MM.1S (cell line): ENCODE data around the gene GPS1.

ENCODE experiments used
- DNase-seq: peaks from one replicate; pipeline ENCODE4 v3.0.0-alpha.2; 2015
- H2AFZ ChIP-seq: fragments of 300-600 bp; sonication (generic); 2 replicates; pipeline ENCODE4 v1.6.0; 2016; ENCODE audit warnings: antibody characterized with exemption, low read length
- H3F3A ChIP-seq: fragments of 300-600 bp; sonication (generic); 2 replicates; pipeline ENCODE4 v1.6.1; 2016; ENCODE audit warnings: mild to moderate bottlenecking, antibody characterized with exemption, low read length, moderate library complexity, mixed read lengths; ENCODE audit not compliant: insufficient read depth
- H3K27ac ChIP-seq: fragments of 300-600 bp; sonication (generic); 2 replicates; pipeline ENCODE4 v1.5.1; 2016; ENCODE audit warnings: mild to moderate bottlenecking, low read length
- H3K27me3 ChIP-seq: fragments of 300-600 bp; sonication (generic); replicated peaks from 2 replicates; pipeline ENCODE4 v1.6.0; 2016; ENCODE audit warnings: low read length; ENCODE audit not compliant: insufficient read depth
- H3K36me3 ChIP-seq: fragments of 300-600 bp; sonication (generic); replicated peaks from 2 replicates; pipeline ENCODE4 v1.6.1; 2016; ENCODE audit warnings: mild to moderate bottlenecking, low read length, mixed read lengths; ENCODE audit not compliant: insufficient read depth
- H3K4me1 ChIP-seq: fragments of 300-600 bp; sonication (generic); 2 replicates; pipeline ENCODE4 v1.6.1; 2016; ENCODE audit warnings: low read length, mixed read lengths
- H3K4me2 ChIP-seq: fragments of 300-600 bp; sonication (generic); 2 replicates; pipeline ENCODE4 v1.6.0; 2016; ENCODE audit warnings: low read depth, low read length
- H3K4me3 ChIP-seq: fragments of 300-600 bp; sonication (generic); 2 replicates; pipeline ENCODE4 v1.5.1; 2016; ENCODE audit warnings: low read length, mixed read lengths
- H3K79me2 ChIP-seq: fragments of 300-600 bp; sonication (generic); 2 replicates; pipeline ENCODE4 v1.6.1; 2016; ENCODE audit warnings: mixed run types, low read length, mixed read lengths
- H3K9ac ChIP-seq: fragments of 300-600 bp; sonication (generic); 2 replicates; pipeline ENCODE4 v1.6.1; 2016; ENCODE audit warnings: low read length, mixed read lengths
- H3K9me2 ChIP-seq: fragments of 300-600 bp; sonication (generic); replicated peaks from 2 replicates; pipeline ENCODE4 v1.6.1; 2016; ENCODE audit warnings: mild to moderate bottlenecking, low read length, mixed read lengths; ENCODE audit not compliant: insufficient read depth
- H3K9me3 ChIP-seq: fragments of 300-600 bp; sonication (generic); replicated peaks from 2 replicates; pipeline ENCODE4 v1.6.1; 2016; ENCODE audit warnings: mild to moderate bottlenecking, low read length, mixed read lengths; ENCODE audit not compliant: insufficient read depth
- H4K20me1 ChIP-seq: fragments of 300-600 bp; sonication (generic); 2 replicates; pipeline ENCODE4 v1.6.1; 2016; ENCODE audit warnings: mild to moderate bottlenecking, low read length, moderate library complexity, mixed read lengths; ENCODE audit not compliant: insufficient read depth
- EZH2 ChIP-seq: fragments of 300-600 bp; sonication (generic); optimal IDR thresholded peaks from 2 replicates; pipeline ENCODE3; 2017; ENCODE audit warnings: low read depth, mild to moderate bottlenecking, antibody characterized with exemption, low read length, mixed read lengths
- EZH2phosphoT487 ChIP-seq: fragments of 300-600 bp; sonication (generic); IDR thresholded peaks from 2 replicates; pipeline ENCODE4 v1.6.1; 2018; ENCODE audit warnings: antibody characterized with exemption, low read length
- TF ChIP-seq, protein P1 (sequence below): fragments of 300-600 bp; sonication (generic); IDR thresholded peaks from 2 replicates; pipeline ENCODE4 v1.5.1; 2016; ENCODE audit warnings: antibody characterized with exemption, low read length, mixed read lengths

The GPS1 gene

DNA sequence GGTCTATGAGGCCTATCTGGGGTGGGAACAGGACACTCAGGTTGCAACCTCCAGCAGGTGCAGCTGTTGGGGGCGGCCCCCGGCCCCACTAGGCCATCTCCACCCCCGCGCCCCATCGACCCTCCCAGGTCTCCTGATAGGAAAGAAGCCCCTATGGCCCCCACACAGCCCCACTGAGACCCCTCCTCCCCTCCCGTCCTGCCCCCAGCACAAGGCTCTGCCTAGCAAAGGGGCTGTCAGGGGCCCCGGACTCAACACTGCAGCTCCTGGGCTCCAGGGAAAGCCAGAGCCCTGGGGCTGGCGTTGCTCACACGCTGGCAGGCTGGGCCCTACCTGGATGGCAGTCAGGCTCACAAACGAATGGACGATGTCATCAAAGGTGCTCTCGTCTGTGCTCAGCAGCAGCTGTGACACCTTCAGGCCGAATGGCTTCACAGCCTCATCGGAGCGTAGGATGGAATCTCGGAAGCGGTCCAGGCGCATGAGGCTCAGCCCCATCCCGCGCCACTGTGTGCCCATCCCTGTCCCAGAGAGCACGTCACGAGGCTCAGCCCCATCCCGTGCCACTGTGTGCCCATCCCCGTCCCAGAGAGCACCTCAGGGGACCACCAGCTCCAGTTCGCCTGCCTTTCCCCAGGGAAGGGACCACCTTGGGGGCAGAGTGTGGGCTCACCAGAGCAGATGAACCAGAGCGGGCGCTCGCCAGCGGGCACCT is 39.0 kb downstream of the GPS1 start:
- no peak for DNase-seq
- no peak overlapping the region for H3K4me3 ChIP-seq
- H3K9ac ChIP-seq: no peak overlapping the region
- H3K9me3 ChIP-seq: no peaks in the 10 kb centered on the region
- no peaks in the 10 kb centered on the region; the same call in 1 of the 2 replicates for H3K4me1 ChIP-seq
- no peaks in the 10 kb centered on the region for H3F3A ChIP-seq
- no peak overlapping the region for H3K4me2 ChIP-seq
- peaks cover 39% of the 10 kb centered on the region for H3K79me2 ChIP-seq
- H3K36me3 ChIP-seq: peaks cover 10% of the 10 kb centered on the region; the same call in 1 of the 2 replicates
- no peaks in the 10 kb centered on the region for H3K27me3 ChIP-seq
- no peaks in the 10 kb centered on the region for H4K20me1 ChIP-seq
- TF ChIP-seq EZH2: no peak
- no peak overlapping the region for H3K27ac ChIP-seq
- no peaks in the 10 kb centered on the region for H3K9me2 ChIP-seq
- H2AFZ ChIP-seq: no peak overlapping the region

DNA sequence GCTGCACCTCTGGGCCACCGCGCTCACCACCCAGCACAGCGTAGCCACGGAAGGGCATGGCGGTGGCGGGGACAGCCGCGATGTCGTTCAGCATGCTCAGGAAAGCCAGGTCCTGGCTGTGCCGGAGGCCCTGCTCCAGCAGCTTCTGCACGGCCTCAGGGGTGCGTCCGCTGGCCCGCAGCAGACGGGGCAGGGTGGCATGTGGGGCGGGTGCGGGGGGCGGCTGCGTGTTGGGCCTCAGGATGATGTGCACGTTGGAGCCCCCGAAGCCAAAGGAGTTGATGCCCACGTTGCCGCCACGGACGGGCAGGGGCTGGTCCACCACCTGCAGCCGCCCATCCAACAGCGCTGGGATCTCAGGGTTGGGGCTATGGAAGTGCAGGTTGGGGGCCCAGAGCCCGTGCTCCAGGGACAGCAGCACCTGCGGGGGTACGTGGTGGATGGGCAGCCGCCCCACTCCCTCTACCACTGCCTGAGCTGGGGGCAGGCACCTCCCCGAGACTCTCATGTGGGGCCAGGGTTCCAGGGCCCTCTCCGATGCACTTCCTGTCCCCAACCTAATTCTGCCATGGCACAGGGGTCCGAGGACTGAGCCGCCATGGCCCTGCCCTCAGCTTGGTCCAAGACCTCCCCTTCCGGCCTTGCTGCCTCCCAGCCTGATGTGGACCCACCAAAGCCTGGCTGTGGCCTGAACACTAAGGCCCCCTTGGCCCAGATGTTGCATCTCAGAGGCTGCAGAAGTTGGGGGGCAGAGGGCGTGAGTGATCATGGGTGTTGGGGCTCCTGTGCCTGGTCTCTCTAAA is 39.8 kb downstream of the GPS1 start:
- Histone ChIP-seq H3K4me2 (no peak overlapping the region), H3K36me3 (peaks cover 14% of the 10 kb centered on the region), H3K9me2 (no peaks in the 10 kb centered on the region), H3F3A (no peaks in the 10 kb centered on the region), H4K20me1 (peaks cover 3% of the 10 kb centered on the region; the same call in 1 of the 2 replicates), H2AFZ (no peak overlapping the region), H3K9ac (no peak overlapping the region), H3K79me2 (peaks cover 47% of the 10 kb centered on the region), H3K9me3 (no peaks in the 10 kb centered on the region), H3K27ac (no peak overlapping the region), H3K4me1 (peaks cover 7% of the 10 kb centered on the region; the same call in 1 of the 2 replicates), H3K27me3 (no peaks in the 10 kb centered on the region), H3K4me3 (no peak overlapping the region)
- TF ChIP-seq, protein P1, sequence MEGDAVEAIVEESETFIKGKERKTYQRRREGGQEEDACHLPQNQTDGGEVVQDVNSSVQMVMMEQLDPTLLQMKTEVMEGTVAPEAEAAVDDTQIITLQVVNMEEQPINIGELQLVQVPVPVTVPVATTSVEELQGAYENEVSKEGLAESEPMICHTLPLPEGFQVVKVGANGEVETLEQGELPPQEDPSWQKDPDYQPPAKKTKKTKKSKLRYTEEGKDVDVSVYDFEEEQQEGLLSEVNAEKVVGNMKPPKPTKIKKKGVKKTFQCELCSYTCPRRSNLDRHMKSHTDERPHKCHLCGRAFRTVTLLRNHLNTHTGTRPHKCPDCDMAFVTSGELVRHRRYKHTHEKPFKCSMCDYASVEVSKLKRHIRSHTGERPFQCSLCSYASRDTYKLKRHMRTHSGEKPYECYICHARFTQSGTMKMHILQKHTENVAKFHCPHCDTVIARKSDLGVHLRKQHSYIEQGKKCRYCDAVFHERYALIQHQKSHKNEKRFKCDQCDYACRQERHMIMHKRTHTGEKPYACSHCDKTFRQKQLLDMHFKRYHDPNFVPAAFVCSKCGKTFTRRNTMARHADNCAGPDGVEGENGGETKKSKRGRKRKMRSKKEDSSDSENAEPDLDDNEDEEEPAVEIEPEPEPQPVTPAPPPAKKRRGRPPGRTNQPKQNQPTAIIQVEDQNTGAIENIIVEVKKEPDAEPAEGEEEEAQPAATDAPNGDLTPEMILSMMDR: no peak
- TF ChIP-seq EZH2phosphoT487 (no peak), EZH2 (no peak)
- DNase-seq: no peak

- H2AFZ ChIP-seq: no peak overlapping the region
- no peak overlapping the region for H3K9ac ChIP-seq
- no peaks in the 10 kb centered on the region for H3K9me2 ChIP-seq
- H4K20me1 ChIP-seq: peaks cover 6% of the 10 kb centered on the region; the same call in 1 of the 2 replicates
- no peak overlapping the region for H3K4me3 ChIP-seq
- peaks cover 54% of the 10 kb centered on the region for H3K79me2 ChIP-seq
- H3K27me3 ChIP-seq: no peaks in the 10 kb centered on the region
- no peaks in the 10 kb centered on the region for H3K9me3 ChIP-seq
- DNase-seq: no peak
- peaks cover 14% of the 10 kb centered on the region for H3K36me3 ChIP-seq
- TF ChIP-seq EZH2phosphoT487 (no peak), EZH2 (no peak)
- TF ChIP-seq, protein P1: no peak
- H3K27ac ChIP-seq: no peak overlapping the region
- H3F3A ChIP-seq: no peaks in the 10 kb centered on the region
- no peak overlapping the region for H3K4me2 ChIP-seq
- peaks cover 10% of the 10 kb centered on the region; the same call in 1 of the 2 replicates for H3K4me1 ChIP-seq
Observed at GRCh38 chr17:82092094-82092586, 40.4 kb downstream of the GPS1 start.
